CD4-positive, alpha-beta T cell treated with Interleukin-12 subunit alpha and Interleukin-12 subunit beta, for 1 hour (primary cell): ENCODE data around the gene GOLGA6L10.

Experiments used
- DNase-seq: peaks from one replicate; pipeline ENCODE4 v3.0.0-alpha.2; 2020

Gene GOLGA6L10

DNA sequence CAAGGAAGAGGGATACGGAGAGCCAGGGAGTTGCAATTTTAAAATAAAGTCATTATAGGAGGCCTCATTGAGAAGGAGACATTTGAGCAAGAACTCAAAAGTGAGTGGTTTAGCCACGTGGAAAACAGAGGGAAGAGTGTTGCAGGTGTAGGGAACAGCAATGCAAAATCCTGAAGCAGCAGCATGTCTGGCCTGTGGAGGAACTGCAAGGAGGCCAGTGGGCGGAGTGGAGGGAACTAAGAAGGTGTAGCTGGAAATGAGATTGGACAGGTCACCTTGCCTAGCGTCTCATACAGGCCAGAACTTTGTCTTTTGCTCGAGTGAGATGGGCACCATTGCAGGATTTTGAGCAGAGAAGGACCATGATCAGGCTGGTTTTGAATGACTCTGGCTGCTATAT, 51.7 kb downstream of the GOLGA6L10 start:
- DNase-seq, result no peak

DNA sequence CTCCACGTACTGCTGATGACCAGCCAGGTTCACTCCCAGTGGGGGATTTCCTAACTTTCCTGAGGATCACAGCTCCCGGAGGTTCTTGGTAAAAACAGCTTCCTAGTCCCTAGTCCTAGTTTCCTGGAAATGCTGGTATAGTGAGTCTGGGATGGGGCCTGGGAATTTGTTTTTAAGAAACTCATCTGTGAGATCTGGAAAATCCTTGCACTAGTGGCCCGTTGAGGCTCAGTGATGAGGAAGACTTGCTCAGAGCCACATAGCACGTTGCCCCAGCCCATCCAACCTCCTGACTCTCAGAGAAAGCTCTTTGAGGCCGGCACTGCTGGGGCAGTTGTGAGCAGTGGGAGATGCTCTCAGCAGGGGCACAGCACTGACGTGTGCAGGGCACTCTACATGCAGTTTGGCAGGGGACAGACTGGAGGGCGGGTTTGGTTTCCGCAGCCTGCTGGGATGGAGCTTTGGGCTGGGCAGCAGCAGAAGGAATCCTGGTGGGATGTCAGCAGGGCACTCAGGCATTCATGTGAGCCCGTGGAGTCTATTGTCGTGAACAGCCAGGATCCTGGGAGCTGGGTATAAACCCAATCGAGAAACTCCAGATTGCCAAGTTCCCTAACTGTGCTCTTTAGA, 55.1 kb downstream of the GOLGA6L10 start:
- no peak for DNase-seq

DNA sequence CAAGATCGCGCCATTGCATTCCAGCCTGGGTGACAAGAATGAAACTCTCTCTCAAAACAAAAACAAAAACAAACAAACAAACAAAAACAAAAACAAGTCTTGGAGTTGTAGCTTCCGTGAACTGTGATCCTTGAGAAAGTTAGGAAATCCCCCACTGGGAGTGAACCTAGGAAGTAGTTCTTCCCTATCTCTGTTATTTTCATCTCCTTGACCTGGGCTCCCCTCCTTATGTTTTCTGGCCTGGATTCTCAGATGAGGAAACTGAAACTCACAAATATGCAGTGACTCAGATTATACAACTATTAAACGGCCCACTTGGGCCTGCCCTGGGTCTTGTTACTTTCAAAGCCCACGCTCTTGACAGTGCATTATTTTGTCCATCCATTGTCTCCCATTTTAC, 57.0 kb downstream of the GOLGA6L10 start:
- no peak for DNase-seq
